Breast epithelium (tissue), 4 donors: ENCODE data around the gene RNF149. TPM values are rescaled to one million over a fixed set of nuclear protein-coding genes. Genes with fewer than 3 reads are reported as not detected.

Experiments used
- DNase-seq, 2 donors: peaks; one replicate each; pipeline ENCODE4 v3.0.0-alpha.2; 2019; ENCODE audit warnings: low spot score in 2 of 2
- H3K27ac ChIP-seq, 2 donors: fragments of 200-600 bp; sonication (generic) in 1 of 2; one replicate each; pipeline ENCODE4 v1.5.1; 2016 to 2019; ENCODE audit warnings: mild to moderate bottlenecking in 1 of 2
- H3K27me3 ChIP-seq, 2 donors: fragments of 200-600 bp; sonication (generic) in 1 of 2; one replicate each; pipeline versions ENCODE4 v1.5.1 to v1.6.0; 2017 to 2019; ENCODE audit warnings: control low read depth in 1 of 2, mild to moderate bottlenecking in 1 of 2
- H3K36me3 ChIP-seq: fragments of 200-600 bp; one replicate; pipeline ENCODE4 v1.5.1; 2019
- H3K4me1 ChIP-seq, 2 donors: fragments of 200-600 bp; sonication (generic); one replicate each; pipeline ENCODE4 v1.5.1; 2016 to 2019; ENCODE audit warnings: control low read depth in 1 of 2
- H3K4me3 ChIP-seq, 3 donors: fragments of 200-600 bp; sonication (generic); 1 replicate in 2 of 3; 2 replicates in 1 of 3; pipeline ENCODE4 v1.5.1; 2016 to 2019; ENCODE audit warnings: mild to moderate bottlenecking in 3 of 3, moderate library complexity in 2 of 3
- H3K9me3 ChIP-seq, 2 donors: fragments of 200-600 bp; sonication (generic) in 1 of 2; one replicate each; pipeline ENCODE4 v1.5.1; 2016 to 2019; ENCODE audit warnings: control low read depth in 1 of 2
- CTCF ChIP-seq, 3 donors: fragments of 450-650 bp; IDR thresholded peaks; one replicate each; pipeline ENCODE4 v1.5.1; 2016 to 2017; ENCODE audit warnings: antibody characterized with exemption in 3 of 3, mild to moderate bottlenecking in 3 of 3, moderate library complexity in 3 of 3
- POLR2A ChIP-seq: fragments of 450-650 bp; IDR thresholded peaks from one replicate; pipeline ENCODE4 v1.6.1; 2016; ENCODE audit warnings: antibody characterized with exemption, mild to moderate bottlenecking, moderate library complexity
- POLR2AphosphoS5 ChIP-seq, 3 donors: sonication (generic); formaldehyde crosslinking; IDR thresholded peaks; one replicate each; pipeline ENCODE4 v1.6.1; 2017; ENCODE audit warnings: antibody characterized with exemption in 3 of 3
- intact Hi-C: fragments of 100-400 bp; cut with DNase I; formaldehyde crosslinking; loops from one replicate; pipeline ENCODE4 v1.15.1; 2023; ENCODE audit warnings: low total_unique reads
- total RNA-seq, 3 donors: library from RNA; depleted of rRNA; stranded (reverse); fragments of >200 nt; gene quantifications; one replicate each; pipeline ENCODE4 v1.1.0, GENCODE V29; 2016

The RNF149 gene
- total RNA-seq, 3 donors from 2014 or later = 65.6 to 101 (median 75.4) TPM

GRCh38 chr2:101262142-101262541 is 46.4 kb downstream of the RNF149 start:
- no peaks in the 10 kb centered on the region for H3K4me1 ChIP-seq
- TF ChIP-seq CTCF (IDR thresholded peaks at IDR 0.05) (no peak), POLR2A (no peak), POLR2AphosphoS5 (IDR thresholded peaks at IDR 0.05) (no peak)
- H3K27me3 ChIP-seq = no peaks in the 10 kb centered on the region
- no peak overlapping the region for H3K4me3 ChIP-seq
- no peaks in the 10 kb centered on the region for H3K9me3 ChIP-seq
- no peak overlapping the region for H3K27ac ChIP-seq
- no peak for DNase-seq
- peaks cover 4% of the 10 kb centered on the region for H3K36me3 ChIP-seq
- intact Hi-C loops = no loop called here

- H3K4me3 ChIP-seq = no peak overlapping the region
- no peak for TF ChIP-seq CTCF (IDR thresholded peaks at IDR 0.05)
- no peak for TF ChIP-seq POLR2A
- TF ChIP-seq POLR2AphosphoS5 (IDR thresholded peaks at IDR 0.05) = no peak
- DNase-seq = no peak
- H3K9me3 ChIP-seq = no peaks in the 10 kb centered on the region
- peaks cover 2 to 3% of the 10 kb centered on the region in 2 donors for H3K4me1 ChIP-seq
- H3K36me3 ChIP-seq = peaks cover 4% of the 10 kb centered on the region
- H3K27ac ChIP-seq = no peak overlapping the region
- intact Hi-C loops = no loop called here
- no peaks in the 10 kb centered on the region for H3K27me3 ChIP-seq
These were observed 49.7 kb downstream of the RNF149 start for GRCh38 chr2:101258804-101259203.

GRCh38 chr2:101256316-101256715 is 52.2 kb downstream of the RNF149 start:
- Histone ChIP-seq H3K27me3 (no peaks in the 10 kb centered on the region), H3K4me1 (peaks cover 3 to 5% of the 10 kb centered on the region in 2 donors), H3K27ac (no peak overlapping the region), H3K36me3 (peaks cover 3% of the 10 kb centered on the region), H3K4me3 (no peak overlapping the region), H3K9me3 (no peaks in the 10 kb centered on the region)
- DNase-seq = no peak
- TF ChIP-seq POLR2A (no peak), POLR2AphosphoS5 (IDR thresholded peaks at IDR 0.05) (no peak), CTCF (IDR thresholded peaks at IDR 0.05) (no peak)
- intact Hi-C loops = no loop called here

GRCh38 chr2:101255501-101255900 is 53.0 kb downstream of the RNF149 start:
- Histone ChIP-seq H3K27me3 (no peaks in the 10 kb centered on the region), H3K36me3 (no peaks in the 10 kb centered on the region), H3K27ac (no peak overlapping the region), H3K4me3 (no peak overlapping the region), H3K9me3 (no peaks in the 10 kb centered on the region), H3K4me1 (peaks cover 3 to 5% of the 10 kb centered on the region in 2 donors)
- no peak for DNase-seq
- no peak for TF ChIP-seq POLR2A
- no peak for TF ChIP-seq CTCF (IDR thresholded peaks at IDR 0.05)
- TF ChIP-seq POLR2AphosphoS5 (IDR thresholded peaks at IDR 0.05) = no peak
- intact Hi-C loops = no loop called here

- intact Hi-C loops = no loop called here
- H3K27ac ChIP-seq = peak overlapping the region; percentile 98
These were observed 54.6 kb downstream of the RNF149 start for GRCh38 chr2:101253703-101254450.

More at GRCh38 chr2:101253703-101254450, 54.6 kb downstream of the RNF149 start:
- DNase-seq = no peak
- H3K27me3 ChIP-seq = no peaks in the 10 kb centered on the region
- no peaks in the 10 kb centered on the region for H3K9me3 ChIP-seq
- peaks cover 3 to 5% of the 10 kb centered on the region in 2 donors for H3K4me1 ChIP-seq
- no peak for TF ChIP-seq POLR2AphosphoS5 (IDR thresholded peaks at IDR 0.05)
- peak overlapping the region; percentile 96 to 100 (median 97) for H3K4me3 ChIP-seq
- no peaks in the 10 kb centered on the region for H3K36me3 ChIP-seq
